GM12891 (cell line): ENCODE results near the gene MIPOL1.

Experiments used
- DNase-seq: peaks from one replicate; pipeline ENCODE4 v3.0.0; 2011; ENCODE audit warnings: low spot score; ENCODE audit not compliant: insufficient read length
- FAIRE-seq: peaks from 2 replicates; lab custom pipeline; 2011; peaks lifted over from hg19 to GRCh38; lab: Jason Lieb, UNC
- PAX5 ChIP-seq: IDR thresholded peaks from 2 replicates; pipeline ENCODE4 v1.6.1; 2011; ENCODE audit warnings: low read length, moderate library complexity, mild to moderate bottlenecking; ENCODE audit not compliant: insufficient read depth, severe bottlenecking
- POLR2A ChIP-seq: IDR thresholded peaks from 2 replicates; pipeline ENCODE4 v1.6.1; 2011; ENCODE audit warnings: low read depth, low read length, control low read depth
- POLR2AphosphoS5 ChIP-seq: IDR thresholded peaks from 2 replicates; pipeline ENCODE4 v1.6.1; 2011; ENCODE audit warnings: low read depth, low read length, control low read depth
- POU2F2 ChIP-seq: IDR thresholded peaks from 2 replicates; pipeline ENCODE4 v1.6.1; 2011; ENCODE audit warnings: low read depth, mild to moderate bottlenecking, control low read depth, low read length, moderate library complexity
- SPI1 ChIP-seq: IDR thresholded peaks from 2 replicates; pipeline ENCODE4 v1.6.1; 2011; ENCODE audit warnings: low read depth, low read length, control low read depth
- TAF1 ChIP-seq: IDR thresholded peaks from 2 replicates; pipeline ENCODE4 v1.6.1; 2011; ENCODE audit warnings: low read depth, low read length, control low read depth

MIPOL1 gene

GRCh38 chr14:37417151-37417550 lies 219.4 kb downstream of the MIPOL1 start:
- DNase-seq (no peak), FAIRE-seq (no peak)
- TF ChIP-seq POLR2A (no peak), POU2F2 (no peak), SPI1 (no peak), TAF1 (no peak), PAX5 (no peak), POLR2AphosphoS5 (no peak)

GRCh38 chr14:37417833-37418232 lies 220.1 kb downstream of the MIPOL1 start:
- DNase-seq = no peak
- no peak for TF ChIP-seq SPI1
- no peak for FAIRE-seq

- no peak for DNase-seq
- no peak for TF ChIP-seq PAX5
- TF ChIP-seq POLR2A = no peak
- TF ChIP-seq POU2F2 = no peak
- TF ChIP-seq SPI1 = no peak
- TF ChIP-seq TAF1 = no peak
- no peak for TF ChIP-seq POLR2AphosphoS5
- FAIRE-seq = no peak
These were observed 222.9 kb downstream of the MIPOL1 start for GRCh38 chr14:37420622-37421021.

GRCh38 chr14:37422319-37422718 lies 224.6 kb downstream of the MIPOL1 start:
- TF ChIP-seq POU2F2 = no peak
- TF ChIP-seq TAF1 = no peak
- TF ChIP-seq POLR2A = no peak
- TF ChIP-seq PAX5 = no peak
- no peak for TF ChIP-seq POLR2AphosphoS5
- no peak for TF ChIP-seq SPI1
- FAIRE-seq (no peak), DNase-seq (no peak)

- FAIRE-seq = no peak
- TF ChIP-seq SPI1 (no peak), PAX5 (no peak), POLR2AphosphoS5 (no peak), POLR2A (no peak), TAF1 (no peak), POU2F2 (no peak)
- DNase-seq = no peak
These were observed 225.0 kb downstream of the MIPOL1 start for GRCh38 chr14:37422748-37423147.

GRCh38 chr14:37428954-37429353 lies 231.2 kb downstream of the MIPOL1 start:
- FAIRE-seq (no peak), DNase-seq (no peak)
- no peak for TF ChIP-seq POLR2A
- TF ChIP-seq SPI1 = no peak
- TF ChIP-seq PAX5 = no peak
- TF ChIP-seq POLR2AphosphoS5 = no peak

GRCh38 chr14:37429618-37430017 lies 231.9 kb downstream of the MIPOL1 start:
- FAIRE-seq (no peak), DNase-seq (no peak)
- TF ChIP-seq POLR2A = no peak
- TF ChIP-seq POU2F2 = no peak
- TF ChIP-seq TAF1 = no peak
- no peak for TF ChIP-seq PAX5
- TF ChIP-seq SPI1 = no peak

GRCh38 chr14:37434867-37435266 lies 237.1 kb downstream of the MIPOL1 start:
- DNase-seq (no peak), FAIRE-seq (no peak)
- no peak for TF ChIP-seq POU2F2
- TF ChIP-seq TAF1 = no peak
- no peak for TF ChIP-seq SPI1
- TF ChIP-seq POLR2AphosphoS5 = no peak
- no peak for TF ChIP-seq PAX5
- TF ChIP-seq POLR2A = no peak

- TF ChIP-seq POLR2AphosphoS5 (no peak), PAX5 (no peak), POU2F2 (no peak), TAF1 (no peak), POLR2A (no peak), SPI1 (no peak)
- DNase-seq = no peak
- no peak for FAIRE-seq
These were observed 238.8 kb downstream of the MIPOL1 start for GRCh38 chr14:37436519-37436918.

- FAIRE-seq = no peak
- DNase-seq = no peak
- no peak for TF ChIP-seq POLR2A
- TF ChIP-seq PAX5 = no peak
- TF ChIP-seq POLR2AphosphoS5 = no peak
- no peak for TF ChIP-seq POU2F2
- TF ChIP-seq SPI1 = no peak
- TF ChIP-seq TAF1 = no peak
These were observed 239.8 kb downstream of the MIPOL1 start for GRCh38 chr14:37437490-37437889.
